Measurements from ENCODE around the gene BTBD9. TPM values are rescaled to one million over a fixed set of nuclear protein-coding genes. Genes with fewer than 3 reads are reported as not detected.

The BTBD9 gene
- total RNA-seq (2021; fragmentation: NEBNext Ultra II Directional; extraction: Animal tissue kit (Norgen Biotek cat#: 25700)): 10 to 100 TPM; 11.0 to 12.7 (median 12.5) TPM
- long read RNA-seq, partial matches to known transcripts: 0 of 4 reads
- long read RNA-seq, other reads (novel, unspliced or antisense): 4 of 4 reads

- Mint-ChIP-seq H3K27ac (peak within 1 kb of the TSS; percentile 87), H3K9me3 (no peaks in the 10 kb centered on the region), H3K4me1 (ENCODE audit: low read depth) (peaks cover 17% of the 10 kb centered on the region), H3K36me3 (ENCODE audit: low read depth) (no peaks in the 10 kb centered on the region), H3K27me3 (ENCODE audit: insufficient read depth) (no peaks in the 10 kb centered on the region; the same call in 1 of the 2 replicates), H3K4me3 (peak within 1 kb of the TSS; percentile 91)
- TF ChIP-seq, protein P1, sequence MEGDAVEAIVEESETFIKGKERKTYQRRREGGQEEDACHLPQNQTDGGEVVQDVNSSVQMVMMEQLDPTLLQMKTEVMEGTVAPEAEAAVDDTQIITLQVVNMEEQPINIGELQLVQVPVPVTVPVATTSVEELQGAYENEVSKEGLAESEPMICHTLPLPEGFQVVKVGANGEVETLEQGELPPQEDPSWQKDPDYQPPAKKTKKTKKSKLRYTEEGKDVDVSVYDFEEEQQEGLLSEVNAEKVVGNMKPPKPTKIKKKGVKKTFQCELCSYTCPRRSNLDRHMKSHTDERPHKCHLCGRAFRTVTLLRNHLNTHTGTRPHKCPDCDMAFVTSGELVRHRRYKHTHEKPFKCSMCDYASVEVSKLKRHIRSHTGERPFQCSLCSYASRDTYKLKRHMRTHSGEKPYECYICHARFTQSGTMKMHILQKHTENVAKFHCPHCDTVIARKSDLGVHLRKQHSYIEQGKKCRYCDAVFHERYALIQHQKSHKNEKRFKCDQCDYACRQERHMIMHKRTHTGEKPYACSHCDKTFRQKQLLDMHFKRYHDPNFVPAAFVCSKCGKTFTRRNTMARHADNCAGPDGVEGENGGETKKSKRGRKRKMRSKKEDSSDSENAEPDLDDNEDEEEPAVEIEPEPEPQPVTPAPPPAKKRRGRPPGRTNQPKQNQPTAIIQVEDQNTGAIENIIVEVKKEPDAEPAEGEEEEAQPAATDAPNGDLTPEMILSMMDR (IDR thresholded peaks at IDR 0.05): no peak
- peak; percentile 62 for DNase-seq
These were observed at the start of gene BTBD9 for GRCh38 chr6:38639498-38640215. Gene BTBD9, minus strand, starts transcription at chr6:38639929.

- H3K9me3 Mint-ChIP-seq: no peaks in the 10 kb centered on the region
- H3K36me3 Mint-ChIP-seq (ENCODE audit: low read depth): no peaks in the 10 kb centered on the region
- no peak for DNase-seq
- H3K4me3 Mint-ChIP-seq: no peak overlapping the region
- H3K27ac Mint-ChIP-seq: no peak overlapping the region
- no peaks in the 10 kb centered on the region for H3K27me3 Mint-ChIP-seq (ENCODE audit: insufficient read depth)
- no peaks in the 10 kb centered on the region for H3K4me1 Mint-ChIP-seq (ENCODE audit: low read depth)
- TF ChIP-seq, protein P1 (IDR thresholded peaks at IDR 0.05): no peak
These were observed 48.9 kb upstream of the BTBD9 start for GRCh38 chr6:38688579-38689087.

DNA sequence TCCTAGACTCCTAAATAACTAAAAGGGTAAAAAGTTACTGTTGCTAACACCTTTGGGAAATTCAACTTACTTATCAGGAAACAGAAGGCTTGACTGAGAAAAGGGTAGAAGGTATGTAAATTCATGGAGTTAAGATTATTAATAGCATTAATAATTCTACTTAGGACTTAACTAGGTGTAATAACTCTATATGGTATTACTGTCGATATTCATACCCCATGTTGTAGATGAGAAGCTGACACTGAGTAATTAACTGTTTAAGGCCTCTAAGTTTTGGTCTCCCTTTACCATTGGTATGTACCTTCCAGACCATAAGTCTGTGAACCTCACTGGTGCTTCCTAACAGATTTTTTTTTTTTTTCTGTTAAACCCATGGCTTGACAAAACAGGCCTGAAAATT is 47.8 kb upstream of the BTBD9 start:
- TF ChIP-seq, protein P1 (IDR thresholded peaks at IDR 0.05): no peak
- Mint-ChIP-seq H3K27me3 (ENCODE audit: insufficient read depth) (no peaks in the 10 kb centered on the region), H3K36me3 (ENCODE audit: low read depth) (no peaks in the 10 kb centered on the region), H3K4me1 (ENCODE audit: low read depth) (no peaks in the 10 kb centered on the region), H3K4me3 (no peak overlapping the region), H3K9me3 (no peaks in the 10 kb centered on the region), H3K27ac (no peak overlapping the region)
- DNase-seq: no peak

- no peaks in the 10 kb centered on the region for H3K4me1 Mint-ChIP-seq (ENCODE audit: low read depth)
- H3K9me3 Mint-ChIP-seq: no peaks in the 10 kb centered on the region
- DNase-seq: no peak
- H3K27me3 Mint-ChIP-seq (ENCODE audit: insufficient read depth): no peaks in the 10 kb centered on the region
- TF ChIP-seq, protein P1 (IDR thresholded peaks at IDR 0.05): no peak
- H3K4me3 Mint-ChIP-seq: no peak overlapping the region
- no peak overlapping the region for H3K27ac Mint-ChIP-seq
- peaks cover 1% of the 10 kb centered on the region; the same call in 1 of the 2 replicates for H3K36me3 Mint-ChIP-seq (ENCODE audit: low read depth)
These were observed 47.3 kb upstream of the BTBD9 start for GRCh38 chr6:38687043-38687353.

GRCh38 chr6:38686270-38687042 is 46.7 kb upstream of the BTBD9 start:
- Mint-ChIP-seq H3K27me3 (ENCODE audit: insufficient read depth) (no peaks in the 10 kb centered on the region), H3K9me3 (no peaks in the 10 kb centered on the region), H3K4me1 (ENCODE audit: low read depth) (no peaks in the 10 kb centered on the region), H3K27ac (no peak overlapping the region), H3K36me3 (ENCODE audit: low read depth) (peaks cover 6% of the 10 kb centered on the region; the same call in 1 of the 2 replicates), H3K4me3 (no peak overlapping the region)
- DNase-seq: no peak
- TF ChIP-seq, protein P1 (IDR thresholded peaks at IDR 0.05): no peak
